H1 (cell line): ENCODE data around the gene CGAS. TPM values are rescaled to one million over a fixed set of nuclear protein-coding genes. Genes with fewer than 3 reads are reported as not detected.

ENCODE experiments used
- CHD2 ChIP-seq: IDR thresholded peaks from 2 replicates; pipeline ENCODE4 v1.6.1; 2012; ENCODE audit warnings: low read length, improper control_type of control experiment
- GTF2F1 ChIP-seq: IDR thresholded peaks from 2 replicates; pipeline ENCODE4 v1.6.1; 2012; ENCODE audit warnings: low read depth, low read length, improper control_type of control experiment, borderline replicate concordance
- RAD21 ChIP-seq, 2 experiments: IDR thresholded peaks in 1 of 2; conservative IDR thresholded peaks in 1 of 2; 2 replicates each; pipeline ENCODE4 v1.6.1; 2011; ENCODE audit warnings: low read depth in 2 of 2, low read length in 2 of 2, improper control_type of control experiment in 1 of 2, inconsistent platforms in 1 of 2, mild to moderate bottlenecking in 1 of 2, moderate library complexity in 1 of 2
- TEAD4 ChIP-seq: IDR thresholded peaks from 2 replicates; pipeline ENCODE4 v1.6.1; 2012; ENCODE audit warnings: low read depth, low read length, inconsistent platforms, mixed read lengths
- polyA plus RNA-seq, 7 experiments: library from polyadenylated mRNA; depleted of rRNA in 3 of 7; stranded (reverse) in 5 of 7; unstranded in 2 of 7; fragments of >200 nt in 5 of 7; fragments of 200-250 nt in 2 of 7; gene quantifications; 1 replicate in 5 of 7; 2 replicates in 1 of 7; 4 replicates in 1 of 7; pipeline versions ENCODE4 v1.2.1 to v1.2.3, GENCODE V29; 2011 to 2013; ENCODE audit warnings: missing spikeins in 2 of 7, mixed read lengths in 2 of 7
- small RNA-seq: library from polyadenylated mRNA; stranded (forward); fragments of <200 nt; extraction: miRNeasy Mini kit (QIAGEN cat#:217004); gene quantifications from one replicate; pipeline ENCODE3, GENCODE V24; 2013; ENCODE audit not compliant: insufficient read depth
- total RNA-seq: library from RNA; stranded (reverse); fragmentation: NEBNext Ultra II Directional; extraction: Animal tissue kit (Norgen Biotek cat#: 25700); gene quantifications from 2 replicates; pipeline ENCODE4 v1.2.1, GENCODE V29; 2021

The CGAS gene
- total and polyA plus RNA-seq, 2 of the 8 experiments (the other 6 are each of a cell fraction or from before 2014, with no cell fraction given): 2.1 to 6.3 TPM

DNA sequence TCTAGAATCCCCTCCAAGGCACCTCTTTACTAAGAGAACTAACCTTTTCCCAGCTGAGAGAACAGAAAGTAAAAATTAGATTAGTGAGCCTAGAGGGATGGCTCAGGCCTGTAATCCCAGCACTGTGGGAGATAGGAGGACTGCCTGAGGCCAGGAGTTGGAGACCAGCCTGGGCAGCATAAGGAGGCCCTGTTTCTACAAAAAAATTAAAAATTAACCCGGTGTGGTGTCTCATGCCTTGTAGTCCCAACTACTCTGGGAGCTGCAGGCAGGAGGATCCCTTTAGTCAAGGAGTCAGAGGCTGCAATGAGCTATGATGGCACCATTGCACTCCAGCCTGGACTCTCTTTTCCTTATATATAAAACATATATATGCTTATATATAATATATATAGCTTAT is 76.9 kb downstream of the CGAS start (continued):
- TF ChIP-seq RAD21 (IDR thresholded peaks at IDR 0.05 in 1 of 2, conservative IDR thresholded peaks at IDR 0.05 in 1 of 2; ENCODE audit: low read depth in 2 of 2, low read length in 2 of 2) (no peak), CHD2 (no peak), TEAD4 (no peak), GTF2F1 (no peak)

Small RNA genes within 50 kb of the gene (small RNA-seq; reads per million reads assigned to genes)
- not detected for gene RN7SL827P
- not detected for gene RNU6-975P

Other genes with a start within 250 kb of the CGAS start
- gene KHDC1L, start 226.8 kb downstream of the CGAS start, total RNA-seq: not detected in 2 replicates
- 0.14 TPM in 1 of 2 replicates, not detected in the other for gene KHDC1L, start 226.8 kb downstream of the CGAS start, polyA plus RNA-seq (2011; rRNA removed)
- 4.3 and 4.6 TPM in 2 replicates for gene KHDC1, start 189.1 kb downstream of the CGAS start, total RNA-seq
- 7.3 and 9.4 TPM in 2 replicates for gene KHDC1, start 189.1 kb downstream of the CGAS start, polyA plus RNA-seq (2011; rRNA removed)
- 1.5 and 2.0 TPM in 2 replicates for gene DPPA5, start 98.0 kb downstream of the CGAS start, total RNA-seq
- gene DPPA5, start 98.0 kb downstream of the CGAS start, polyA plus RNA-seq (2011; rRNA removed): 2.9 and 6.6 TPM in 2 replicates
- gene KHDC3L, start 89.6 kb downstream of the CGAS start, total RNA-seq: 0.42 TPM in 1 of 2 replicates, not detected in the other
- gene KHDC3L, start 89.6 kb downstream of the CGAS start, polyA plus RNA-seq (2011; rRNA removed): 0.11 TPM in 1 of 2 replicates, not detected in the other
- 0.41 TPM in 1 of 2 replicates, not detected in the other for gene OOEP, start 82.4 kb downstream of the CGAS start, total RNA-seq
- gene OOEP, start 82.4 kb downstream of the CGAS start, polyA plus RNA-seq (2011; rRNA removed): 0.20 and 0.55 TPM in 2 replicates
- gene DDX43, start 57.5 kb downstream of the CGAS start, total RNA-seq: not detected in 2 replicates
- gene DDX43, start 57.5 kb downstream of the CGAS start, polyA plus RNA-seq (2011; rRNA removed): 0.05 TPM in 2 replicates
- gene MTO1, start 9.4 kb upstream of the CGAS start, total RNA-seq: 29.3 and 31.6 TPM in 2 replicates
- gene MTO1, start 9.4 kb upstream of the CGAS start, polyA plus RNA-seq (2011; rRNA removed): 17.4 and 20.9 TPM in 2 replicates
- gene EEF1A1, start 68.7 kb upstream of the CGAS start, total RNA-seq: 13,468 and 13,823 TPM in 2 replicates
- 10,552 and 13,927 TPM in 2 replicates for gene EEF1A1, start 68.7 kb upstream of the CGAS start, polyA plus RNA-seq (2011; rRNA removed)
- 11.9 and 14.2 TPM in 2 replicates for gene SLC17A5, start 201.7 kb upstream of the CGAS start, total RNA-seq
- 6.5 and 11.0 TPM in 2 replicates for gene SLC17A5, start 201.7 kb upstream of the CGAS start, polyA plus RNA-seq (2011; rRNA removed)
- gene CD109, start 243.9 kb upstream of the CGAS start, total RNA-seq: 4.9 and 5.3 TPM in 2 replicates
- 0.94 and 1.4 TPM in 2 replicates for gene CD109, start 243.9 kb upstream of the CGAS start, polyA plus RNA-seq (2011; rRNA removed)